Measurements from ENCODE around the gene ALG12.

DNA sequence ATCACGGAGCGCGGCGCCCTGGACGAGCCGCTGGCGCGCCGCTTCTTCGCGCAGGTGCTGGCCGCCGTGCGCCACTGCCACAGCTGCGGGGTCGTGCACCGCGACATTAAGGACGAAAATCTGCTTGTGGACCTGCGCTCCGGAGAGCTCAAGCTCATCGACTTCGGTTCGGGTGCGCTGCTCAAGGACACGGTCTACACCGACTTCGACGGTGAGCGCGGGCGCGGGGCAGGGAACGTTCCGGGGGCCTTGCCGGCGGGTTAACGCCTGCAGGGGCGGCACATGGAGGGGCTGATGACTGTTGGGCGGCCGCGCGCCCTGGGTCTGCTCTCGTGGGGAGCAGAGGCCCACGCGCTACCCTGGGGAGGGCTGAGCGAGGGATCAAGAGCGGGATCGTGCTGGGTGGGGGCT, 43.4 kb upstream of the ALG12 start:
- TF ChIP-seq, protein P1, sequence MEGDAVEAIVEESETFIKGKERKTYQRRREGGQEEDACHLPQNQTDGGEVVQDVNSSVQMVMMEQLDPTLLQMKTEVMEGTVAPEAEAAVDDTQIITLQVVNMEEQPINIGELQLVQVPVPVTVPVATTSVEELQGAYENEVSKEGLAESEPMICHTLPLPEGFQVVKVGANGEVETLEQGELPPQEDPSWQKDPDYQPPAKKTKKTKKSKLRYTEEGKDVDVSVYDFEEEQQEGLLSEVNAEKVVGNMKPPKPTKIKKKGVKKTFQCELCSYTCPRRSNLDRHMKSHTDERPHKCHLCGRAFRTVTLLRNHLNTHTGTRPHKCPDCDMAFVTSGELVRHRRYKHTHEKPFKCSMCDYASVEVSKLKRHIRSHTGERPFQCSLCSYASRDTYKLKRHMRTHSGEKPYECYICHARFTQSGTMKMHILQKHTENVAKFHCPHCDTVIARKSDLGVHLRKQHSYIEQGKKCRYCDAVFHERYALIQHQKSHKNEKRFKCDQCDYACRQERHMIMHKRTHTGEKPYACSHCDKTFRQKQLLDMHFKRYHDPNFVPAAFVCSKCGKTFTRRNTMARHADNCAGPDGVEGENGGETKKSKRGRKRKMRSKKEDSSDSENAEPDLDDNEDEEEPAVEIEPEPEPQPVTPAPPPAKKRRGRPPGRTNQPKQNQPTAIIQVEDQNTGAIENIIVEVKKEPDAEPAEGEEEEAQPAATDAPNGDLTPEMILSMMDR (conservative IDR thresholded peaks at IDR 0.05; ENCODE audit: low read length) = no peak
- no peak for TF ChIP-seq EZH2phosphoT487 (IDR thresholded peaks at IDR 0.05; ENCODE audit: borderline replicate concordance, low read depth, low read length)

All from OCI-LY7 (cell line).